HG03135 (cell line): ENCODE measurements around the gene TAS1R3.

Experiments used
- ATAC-seq: cut with Tn5 transposase; IDR thresholded peaks from one replicate; pipeline ENCODE4 v1.9.1; 2021; ENCODE audit warnings: mild to moderate bottlenecking, moderate library complexity; ENCODE audit not compliant: unreplicated experiment

Gene TAS1R3

GRCh38 chr1:1335792-1336248 lies 4.7 kb downstream of the TAS1R3 start:
- no peak for ATAC-seq

- ATAC-seq: no peak
These were observed 5.4 kb downstream of the TAS1R3 start for GRCh38 chr1:1336446-1336845.

GRCh38 chr1:1336931-1337792 lies 6.1 kb downstream of the TAS1R3 start:
- no peak for ATAC-seq

- ATAC-seq: no peak
These were observed 6.7 kb downstream of the TAS1R3 start for GRCh38 chr1:1337793-1338147.

- ATAC-seq: no peak
These were observed 7.2 kb downstream of the TAS1R3 start for GRCh38 chr1:1338278-1338677.

- ATAC-seq: no peak
These were observed 9.1 kb downstream of the TAS1R3 start for GRCh38 chr1:1340185-1340584.

GRCh38 chr1:1340791-1341548 lies 9.9 kb downstream of the TAS1R3 start:
- no peak for ATAC-seq

- ATAC-seq: no peak
These were observed 10.5 kb downstream of the TAS1R3 start for GRCh38 chr1:1341549-1342021.

- ATAC-seq: no peak
These were observed 11.0 kb downstream of the TAS1R3 start for GRCh38 chr1:1342061-1342562.

GRCh38 chr1:1342584-1343115 lies 11.6 kb downstream of the TAS1R3 start:
- ATAC-seq: no peak

GRCh38 chr1:1343811-1344421 lies 12.8 kb downstream of the TAS1R3 start:
- ATAC-seq: no peak

- ATAC-seq: no peak
These were observed 13.7 kb downstream of the TAS1R3 start for GRCh38 chr1:1344655-1345361.

- ATAC-seq: no peak
These were observed 14.3 kb downstream of the TAS1R3 start for GRCh38 chr1:1345384-1345783.

- no peak for ATAC-seq
These were observed 14.9 kb downstream of the TAS1R3 start for GRCh38 chr1:1345860-1346500.

- ATAC-seq: no peak
These were observed 15.4 kb downstream of the TAS1R3 start for GRCh38 chr1:1346501-1346890.

- ATAC-seq: no peak
These were observed 16.0 kb downstream of the TAS1R3 start for GRCh38 chr1:1347026-1347595.

- no peak for ATAC-seq
These were observed 16.8 kb downstream of the TAS1R3 start for GRCh38 chr1:1347663-1348419.

- ATAC-seq: peak; percentile 5
These were observed 17.6 kb downstream of the TAS1R3 start for GRCh38 chr1:1348420-1349255.
